IMR-90 (cell line): Measurements from ENCODE around the gene H6PD. TPM values are rescaled to one million over a fixed set of nuclear protein-coding genes. Genes with fewer than 3 reads are reported as not detected.

Experiments used
- ATAC-seq: fragments of 200-7000 bp; cut with Tn5 transposase; 2 replicates; pipeline ENCODE4 v1.9.1; 2020; ENCODE audit warnings: low read depth, mild to moderate bottlenecking, moderate library complexity
- BruUV-seq: library from RNA; stranded (reverse); fragments of 400-500 nt; replicated peaks from 2 replicates; lab custom pipeline; 2021; lab: Mats Ljungman, UMichigan
- CTCF ChIA-PET: fragments of 300-600 bp; formaldehyde crosslinking; extraction: SDS; loops from one replicate; lab custom pipeline; 2021; ENCODE audit warnings: antibody characterized with exemption; lab: Yijun Ruan, JAX
- POLR2A ChIA-PET: fragments of 300-600 bp; sonication (Branson Sonifier 250); formaldehyde crosslinking; loops from one replicate; lab custom pipeline; 2022; ENCODE audit warnings: antibody characterized with exemption; ENCODE audit not compliant: unreplicated experiment; lab: Charles Lee
- DNase-seq: peaks from one replicate; pipeline ENCODE4 v3.0.0; 2013
- H2AFZ ChIP-seq: replicated peaks from 2 replicates; pipeline ENCODE3; 2013; ENCODE audit warnings: low read length, mild to moderate bottlenecking; ENCODE audit not compliant: poor library complexity
- H2AK5ac ChIP-seq: 2 replicates; pipeline ENCODE4 v1.6.1; 2013; ENCODE audit warnings: low read depth, low read length, inconsistent platforms
- H2AK9ac ChIP-seq: replicated peaks from 2 replicates; pipeline ENCODE3; 2013; ENCODE audit warnings: mild to moderate bottlenecking, low read depth, low read length, moderate library complexity; ENCODE audit not compliant: poor library complexity
- H2BK120ac ChIP-seq: 2 replicates; pipeline ENCODE4 v1.6.1; 2013; ENCODE audit warnings: low read depth, low read length, inconsistent platforms
- H2BK15ac ChIP-seq: 3 replicates; pipeline ENCODE4 v1.6.1; 2013; ENCODE audit warnings: low read depth, low read length, inconsistent platforms
- H2BK20ac ChIP-seq: 2 replicates; pipeline ENCODE4 v1.6.1; 2013; ENCODE audit warnings: low read depth, mild to moderate bottlenecking, inconsistent platforms, low read length, moderate library complexity
- H2BK5ac ChIP-seq: 2 replicates; pipeline ENCODE4 v1.6.1; 2013; ENCODE audit warnings: mild to moderate bottlenecking, low read depth, low read length, inconsistent platforms; ENCODE audit not compliant: poor library complexity, severe bottlenecking
- H3K14ac ChIP-seq: replicated peaks from 2 replicates; pipeline ENCODE4 v1.6.1; 2013; ENCODE audit warnings: low read depth, low read length, inconsistent platforms
- H3K18ac ChIP-seq: 2 replicates; pipeline ENCODE4 v1.6.1; 2013; ENCODE audit warnings: low read depth, low read length, control low read depth
- H3K23ac ChIP-seq: 2 replicates; pipeline ENCODE4 v1.6.1; 2013; ENCODE audit warnings: low read depth, low read length, inconsistent platforms
- H3K27ac ChIP-seq: 2 replicates; pipeline ENCODE4 v1.5.1; 2013; ENCODE audit warnings: mild to moderate bottlenecking, control low read depth, low read length; ENCODE audit not compliant: insufficient read depth
- H3K27me3 ChIP-seq: 2 replicates; pipeline ENCODE4 v1.6.1; 2013; ENCODE audit warnings: low read length; ENCODE audit not compliant: control insufficient read depth, insufficient read depth
- H3K36me3 ChIP-seq: 2 replicates; pipeline ENCODE4 v1.6.1; 2013; ENCODE audit warnings: low read length, mixed read lengths; ENCODE audit not compliant: control insufficient read depth, insufficient read depth
- H3K4ac ChIP-seq: 2 replicates; pipeline ENCODE4 v1.6.1; 2013; ENCODE audit warnings: low read depth, low read length, inconsistent platforms
- H3K4me1 ChIP-seq: 2 replicates; pipeline ENCODE4 v1.6.1; 2013; ENCODE audit warnings: low read length, mixed read lengths; ENCODE audit not compliant: control insufficient read depth, insufficient read depth
- H3K4me2 ChIP-seq: 2 replicates; pipeline ENCODE4 v1.6.1; 2013; ENCODE audit warnings: low read depth, mild to moderate bottlenecking, control low read depth, low read length, moderate library complexity
- H3K4me3 ChIP-seq: 2 replicates; pipeline ENCODE4 v1.5.1; 2013; ENCODE audit warnings: low read depth, mild to moderate bottlenecking, control low read depth, low read length, moderate library complexity; ENCODE audit not compliant: insufficient read depth
- H3K56ac ChIP-seq: 2 replicates; pipeline ENCODE4 v1.6.1; 2013; ENCODE audit warnings: low read length, inconsistent platforms; ENCODE audit not compliant: insufficient read depth; ENCODE audit errors: extremely low read depth
- H3K79me1 ChIP-seq, 2 experiments: 2 replicates each; pipeline ENCODE4 v1.6.1; 2013; ENCODE audit warnings: low read length in 2 of 2, inconsistent platforms in 1 of 2, low read depth in 1 of 2
- H3K9ac ChIP-seq: 2 replicates; pipeline ENCODE4 v1.6.1; 2013; ENCODE audit warnings: low read depth, low read length, control low read depth
- H3K9me1 ChIP-seq: 2 replicates; pipeline ENCODE4 v1.6.1; 2013; ENCODE audit warnings: low read length, inconsistent platforms; ENCODE audit not compliant: insufficient read depth
- H3K9me3 ChIP-seq: 2 replicates; pipeline ENCODE4 v1.6.1; 2013; ENCODE audit warnings: low read length; ENCODE audit not compliant: control insufficient read depth, insufficient read depth
- H4K20me1 ChIP-seq: 2 replicates; pipeline ENCODE4 v1.6.1; 2013; ENCODE audit warnings: low read length, inconsistent platforms; ENCODE audit not compliant: insufficient read depth
- H4K5ac ChIP-seq: 2 replicates; pipeline ENCODE4 v1.6.1; 2013; ENCODE audit warnings: mild to moderate bottlenecking, low read depth, low read length, control low read depth
- H4K8ac ChIP-seq, 2 experiments: 2 replicates each; pipeline ENCODE4 v1.6.1; 2013; ENCODE audit warnings: low read depth in 2 of 2, low read length in 2 of 2, control low read depth in 1 of 2, inconsistent platforms in 1 of 2
- H4K91ac ChIP-seq: 2 replicates; pipeline ENCODE4 v1.6.1; 2013; ENCODE audit warnings: low read depth, low read length, inconsistent platforms; ENCODE audit not compliant: insufficient read depth
- FOS ChIP-seq: fragments of 150-350 bp; IDR thresholded peaks from 2 replicates; pipeline ENCODE4 v1.6.1; 2016; ENCODE audit warnings: low read depth, low read length
- MXI1 ChIP-seq: IDR thresholded peaks from 2 replicates; pipeline ENCODE4 v1.6.1; 2012; ENCODE audit warnings: low read depth, mild to moderate bottlenecking, low read length, moderate library complexity, borderline replicate concordance
- RAD21 ChIP-seq: IDR thresholded peaks from 2 replicates; pipeline ENCODE4 v1.6.1; 2012; ENCODE audit warnings: low read length, improper control_type of control experiment
- RCOR1 ChIP-seq: IDR thresholded peaks from 2 replicates; pipeline ENCODE4 v1.6.1; 2012; ENCODE audit warnings: mild to moderate bottlenecking, low read length, improper control_type of control experiment; ENCODE audit not compliant: insufficient replicate concordance
- RFX5 ChIP-seq: IDR thresholded peaks from 2 replicates; pipeline ENCODE4 v1.8.0; 2012; ENCODE audit warnings: low read depth, mild to moderate bottlenecking, low read length, moderate library complexity
- USF2 ChIP-seq: fragments of 150-350 bp; IDR thresholded peaks from 2 replicates; pipeline ENCODE4 v1.6.1; 2017; ENCODE audit warnings: mild to moderate bottlenecking, antibody characterized with exemption, low read length, low read depth
- WGBS, 2 experiments: methylation state at CpG; one replicate each; pipeline versions ENCODE4 v1.1.5 to v1.1.7; 2013; ENCODE audit warnings: missing lambda C conversion rate in 2 of 2; ENCODE audit not compliant: insufficient read length in 1 of 2; ENCODE audit errors: extremely low coverage in 2 of 2; 5-methylcytosine and 5-hydroxymethylcytosine counted together
- dilution Hi-C: fragments of 300-500 bp; cut with HindIII; formaldehyde crosslinking; loops from one replicate; pipeline ENCODE4 v1.14.3; 2018; ENCODE audit warnings: low sequenced_read_pairs; ENCODE audit not compliant: unreplicated experiment
- in situ Hi-C: fragments of 300-500 bp; cut with MboI; formaldehyde crosslinking; loops from 3 replicates; pipeline ENCODE4 v1.14.3; 2019; ENCODE audit warnings: low sequenced_read_pairs, inconsistent platforms, mixed read lengths
- intact Hi-C: fragments of 100-400 bp; cut with micrococcal nuclease; formaldehyde crosslinking; loops from 2 replicates; pipeline ENCODE4 v1.10.0; 2022
- polyA plus RNA-seq, 3 experiments: library from polyadenylated mRNA; depleted of rRNA; stranded (reverse); fragments of >200 nt; gene quantifications; 2 replicates each; pipeline ENCODE4 v1.2.3, GENCODE V29; 2012; ENCODE audit warnings: low replicate concordance in 1 of 3
- total RNA-seq: library from RNA; depleted of rRNA; stranded (reverse); fragments of >200 nt; gene quantifications from 2 replicates; pipeline ENCODE4 v1.2.3, GENCODE V29; 2012

Gene H6PD
- total and polyA plus RNA-seq, 2 of the 4 experiments (the other 2 are of a cell fraction), result 9.3 to 22.1 TPM

- dilution Hi-C loops (no loop called here), in situ Hi-C loops (no loop called here), intact Hi-C loops (no loop called here)
- H4K8ac ChIP-seq, result no peak overlapping the region
- H2BK5ac ChIP-seq, result no peak overlapping the region
- no peaks in the 10 kb centered on the region for H3K27me3 ChIP-seq
- H3K4ac ChIP-seq, result no peak overlapping the region
- no peak overlapping the region for H3K4me2 ChIP-seq
- DNase-seq (no peak), ATAC-seq (no peak)
- H2AFZ ChIP-seq, result no peak overlapping the region
- BruUV-seq, result no TSS peak
- H2AK5ac ChIP-seq, result no peak overlapping the region
- H3K36me3 ChIP-seq, result peaks cover 17% of the 10 kb centered on the region; the same call in 1 of the 2 replicates
- no peak overlapping the region for H3K9ac ChIP-seq
- H3K9me3 ChIP-seq, result no peaks in the 10 kb centered on the region
- no peak overlapping the region for H4K91ac ChIP-seq
- no peak overlapping the region for H2BK15ac ChIP-seq
- no peak overlapping the region for H3K18ac ChIP-seq
- WGBS, 2 experiments, result 90% methylated on average over 2 of the region's 5 CpGs; no CpG with 5 or more reads in 1 of the 2 experiments
- H3K27ac ChIP-seq, result no peak overlapping the region
- H2BK20ac ChIP-seq, result no peak overlapping the region
- peaks cover 20% of the 10 kb centered on the region; the same call in 1 of the 2 replicates for H3K9me1 ChIP-seq
- H3K14ac ChIP-seq, result no peak overlapping the region
- no peak overlapping the region for H4K5ac ChIP-seq
- peaks cover 18% of the 10 kb centered on the region; the same call in 1 of the 2 replicates for H3K4me1 ChIP-seq
- TF ChIP-seq MXI1 (no peak), RAD21 (no peak), RFX5 (no peak), FOS (no peak), RCOR1 (no peak), USF2 (no peak)
- no peak overlapping the region for H3K4me3 ChIP-seq
- no peak overlapping the region for H3K56ac ChIP-seq
- no peak overlapping the region for H2AK9ac ChIP-seq
- H2BK120ac ChIP-seq, result no peak overlapping the region
- CTCF ChIA-PET, result no interaction called here
- peaks cover 0 to 37% of the 10 kb centered on the region in 2 experiments; a peak in 2 of 4 replicates for H3K79me1 ChIP-seq
- POLR2A ChIA-PET, result no interaction called here
- no peak overlapping the region for H3K23ac ChIP-seq
- peaks cover 6% of the 10 kb centered on the region; the same call in 1 of the 2 replicates for H4K20me1 ChIP-seq
These were observed 11.6 kb downstream of the H6PD start for GRCh38 chr1:9246215-9246614.
